GM19035 (cell line): ENCODE data around the gene NOTCH4.
"Not testable (repeated sequence)": the region's sequence is repeated elsewhere in the genome, so short reads cannot be mapped to it uniquely, and the experiment has no call there.

ENCODE experiments used
- ATAC-seq: cut with Tn5 transposase; IDR thresholded peaks from one replicate; pipeline ENCODE4 v1.9.1; 2021; ENCODE audit not compliant: unreplicated experiment

The NOTCH4 gene

DNA sequence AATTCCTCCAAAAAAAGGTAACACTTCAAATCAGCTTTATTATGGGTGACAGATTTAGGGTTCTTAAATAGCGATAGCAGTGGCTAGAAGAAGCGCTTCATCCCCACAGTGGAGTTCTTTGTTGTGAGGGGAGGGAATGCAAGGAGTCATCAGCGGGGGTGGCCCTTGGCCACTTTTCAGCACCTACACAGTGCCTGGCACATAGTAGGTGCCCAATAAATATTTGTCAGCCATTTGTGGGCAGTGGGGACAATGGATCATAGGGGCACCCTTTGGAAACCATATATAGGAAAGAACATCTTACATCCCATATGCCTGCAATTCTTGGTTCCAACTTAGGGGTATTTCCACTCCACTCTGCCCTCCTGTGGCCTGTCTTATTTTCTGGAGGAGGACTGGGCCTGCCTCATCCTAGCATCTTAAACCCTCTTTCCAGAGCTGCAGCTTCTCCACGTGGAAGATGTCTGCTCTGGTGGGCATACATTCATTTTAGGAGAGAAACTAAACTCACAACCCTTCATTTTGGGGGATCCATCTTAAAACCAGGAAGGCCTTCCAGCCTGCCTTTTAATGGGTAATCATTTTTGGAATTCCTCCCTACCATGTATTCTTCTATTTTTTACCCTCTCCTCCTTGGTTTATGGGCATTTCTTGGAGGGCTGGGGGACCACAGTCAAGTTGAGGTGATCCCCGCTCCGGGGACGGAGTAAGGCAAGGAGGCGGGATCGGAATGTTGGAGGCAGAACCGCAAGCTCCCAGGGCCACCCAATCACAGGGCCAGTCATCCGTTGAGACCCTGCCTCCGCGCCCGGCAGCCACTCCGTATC, 28.8 kb downstream of the NOTCH4 start:
- ATAC-seq: no peak

- ATAC-seq: no peak
Observed at GRCh38 chr6:32194388-32194787, 29.5 kb downstream of the NOTCH4 start.

GRCh38 chr6:32193096-32193495, 30.8 kb downstream of the NOTCH4 start:
- not testable (repeated sequence) for ATAC-seq

DNA sequence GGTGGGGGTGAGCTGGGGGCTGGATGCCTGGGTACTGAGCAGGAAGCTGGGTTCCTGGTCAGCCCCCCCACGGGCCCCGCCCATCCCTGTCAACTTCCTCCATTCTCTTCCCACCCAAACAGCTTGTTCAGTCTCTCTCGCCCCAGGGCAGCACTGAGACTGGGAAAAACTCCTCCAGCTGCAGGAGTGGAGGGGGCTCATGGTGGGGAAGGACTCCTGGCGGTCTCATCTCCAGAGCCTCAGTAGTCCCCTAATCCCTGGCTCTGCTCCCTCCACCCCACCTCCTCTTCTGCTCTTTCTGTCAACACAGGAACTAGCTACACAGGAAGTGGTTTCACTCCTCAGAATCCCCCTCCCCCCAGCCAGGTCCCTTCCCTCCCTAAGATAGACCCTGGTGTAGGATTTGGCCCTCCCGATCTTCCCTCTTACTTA, 31.2 kb downstream of the NOTCH4 start, which contains the start of gene GPSM3:
GPSM3 (minus strand) TSS at position 36 of the 432 bp plus-strand sequence. CDS start 130 bp downstream, outside the sequence.
- no peak for ATAC-seq

DNA sequence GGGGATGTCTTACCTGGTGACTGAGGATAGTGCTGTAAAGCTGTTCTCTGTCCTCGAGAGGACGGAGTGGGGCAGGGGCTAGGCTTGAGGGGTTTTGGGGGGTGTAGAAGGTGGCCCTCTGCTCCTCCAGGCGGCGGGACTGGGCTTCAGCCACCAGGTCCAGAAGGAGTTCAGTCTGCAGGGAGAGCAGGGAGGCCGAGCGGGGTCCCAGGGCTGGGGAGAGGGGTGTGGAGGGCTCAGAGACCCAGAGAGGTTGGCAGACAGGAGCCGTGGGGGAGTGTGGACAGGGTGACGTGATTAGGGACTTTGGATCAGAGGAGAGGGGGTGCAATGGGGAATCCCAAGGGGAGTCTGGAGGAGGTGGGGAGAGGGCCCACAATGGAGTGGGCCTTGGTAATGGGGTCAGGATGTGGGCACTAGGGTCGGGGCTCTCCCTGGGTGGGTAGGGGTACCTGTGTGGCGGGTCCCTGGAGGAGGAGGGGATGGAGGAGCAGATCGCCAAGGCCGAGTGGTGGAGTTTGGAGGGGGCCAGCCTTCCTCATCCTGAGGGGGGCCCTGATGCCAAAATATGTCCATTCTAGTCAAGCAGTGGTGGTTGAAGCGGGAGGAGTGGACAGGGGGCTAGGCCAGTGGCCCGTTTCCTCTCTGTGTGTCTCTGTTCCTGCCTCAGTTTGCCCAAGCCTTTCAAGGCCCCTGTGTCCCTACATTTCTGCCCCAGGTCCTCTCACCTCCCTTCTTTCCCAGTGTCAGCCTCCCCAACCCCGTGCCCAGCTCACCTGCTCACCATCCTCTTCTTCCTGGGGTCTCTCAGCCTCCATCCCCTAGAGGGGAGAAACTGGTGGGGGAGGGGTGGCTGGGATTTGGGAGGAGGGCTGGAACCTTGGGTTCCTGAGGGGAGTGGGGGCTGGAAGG, 31.9 kb downstream of the NOTCH4 start:
- ATAC-seq: no peak

DNA sequence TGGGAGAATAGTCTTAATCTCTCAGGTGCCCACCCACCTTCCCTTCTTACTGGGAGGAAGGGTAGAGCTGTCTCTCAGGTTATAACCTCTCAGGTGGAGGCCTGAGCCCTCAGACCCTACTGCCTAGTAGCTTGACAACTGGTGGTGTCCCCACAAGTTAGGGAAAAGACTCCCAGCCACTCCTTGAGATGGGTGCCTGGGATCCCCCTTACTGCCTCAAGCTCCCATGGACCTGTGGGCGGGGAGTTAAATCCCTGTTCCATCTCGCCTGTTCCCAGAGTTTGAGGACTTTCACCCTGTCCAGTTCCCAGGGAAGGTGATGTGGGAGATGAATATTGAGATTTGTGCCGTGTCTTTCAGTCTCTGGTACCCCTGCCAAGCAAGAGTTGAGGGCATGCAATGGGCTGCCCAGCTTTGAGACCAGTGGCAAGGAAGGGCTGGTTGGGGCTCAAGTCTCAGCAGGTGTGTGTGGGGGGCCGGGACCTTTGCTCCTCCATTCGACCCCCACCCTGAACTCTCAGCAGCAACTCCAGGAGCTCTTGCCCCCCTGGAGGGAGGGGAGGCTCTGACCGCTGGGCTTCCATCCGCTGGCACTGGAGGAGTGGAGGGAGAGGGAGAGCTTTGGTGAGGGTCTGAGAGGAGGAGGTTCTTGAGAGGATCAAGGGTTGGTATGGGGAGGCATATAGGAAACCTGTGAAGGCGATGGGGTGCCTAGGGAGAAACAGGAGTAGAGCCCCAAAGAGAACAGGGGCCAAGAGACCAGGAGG, 32.8 kb downstream of the NOTCH4 start:
- ATAC-seq: no peak

DNA sequence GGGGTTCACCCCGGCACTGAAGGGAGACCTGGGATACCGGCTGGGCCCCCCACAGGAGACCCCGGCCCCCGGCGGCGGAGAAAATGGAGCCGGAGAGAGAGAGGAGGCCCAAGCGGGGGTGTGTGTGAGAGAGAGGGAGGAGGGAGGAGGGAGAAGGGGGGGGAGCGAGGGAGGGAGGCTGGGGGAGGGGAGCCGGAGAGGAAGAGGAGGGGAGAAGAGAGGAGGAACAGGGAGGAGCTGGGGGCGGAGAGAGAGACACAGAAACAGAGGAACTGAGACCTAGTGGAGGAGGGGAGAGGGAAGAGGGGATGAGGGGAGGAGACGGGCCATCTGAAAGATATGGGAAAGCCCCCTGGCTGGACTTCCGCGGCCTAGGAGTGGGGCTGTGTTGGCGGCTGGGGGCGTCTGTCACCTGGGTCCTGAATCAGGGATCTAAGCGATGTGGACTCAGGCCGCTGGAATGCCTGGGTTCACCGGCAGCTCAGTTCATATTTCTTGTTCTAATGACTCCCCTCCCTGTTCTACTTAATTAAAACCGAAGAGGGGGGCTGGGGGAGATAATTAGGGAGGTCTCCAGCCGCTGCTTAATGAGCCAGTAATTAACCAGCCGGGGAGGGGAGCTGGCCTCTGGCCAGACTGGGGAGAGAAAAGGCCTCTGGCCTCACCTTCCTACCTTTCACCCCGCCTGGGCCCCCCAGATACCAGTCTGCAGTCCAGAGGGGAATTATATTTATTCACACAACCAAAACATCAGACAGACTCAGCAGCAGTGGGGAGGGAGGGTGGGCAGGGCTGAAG, 33.6 kb downstream of the NOTCH4 start, which contains the start of gene PBX2:
PBX2 (minus strand) TSS at position 149 of the 798 bp plus-strand sequence. CDS start 287 bp downstream, outside the sequence.
- peak; percentile 59 for ATAC-seq

DNA sequence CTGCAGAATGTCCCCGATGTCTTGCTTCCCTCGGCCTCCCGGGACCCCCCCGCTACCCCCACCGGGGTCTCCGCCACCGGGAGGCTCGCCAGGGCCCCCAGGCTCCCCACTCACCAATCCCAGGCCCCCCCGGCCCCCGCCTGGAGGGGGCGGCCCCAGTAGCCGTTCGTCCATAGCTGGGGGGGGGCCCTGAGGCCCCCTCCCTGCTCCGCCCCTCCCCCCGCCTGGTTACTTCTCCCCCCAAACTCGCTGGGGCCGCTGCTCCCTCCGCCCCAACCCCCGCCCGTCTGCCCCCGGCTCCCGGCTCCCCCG, 34.2 kb downstream of the NOTCH4 start:
- ATAC-seq: no peak

DNA sequence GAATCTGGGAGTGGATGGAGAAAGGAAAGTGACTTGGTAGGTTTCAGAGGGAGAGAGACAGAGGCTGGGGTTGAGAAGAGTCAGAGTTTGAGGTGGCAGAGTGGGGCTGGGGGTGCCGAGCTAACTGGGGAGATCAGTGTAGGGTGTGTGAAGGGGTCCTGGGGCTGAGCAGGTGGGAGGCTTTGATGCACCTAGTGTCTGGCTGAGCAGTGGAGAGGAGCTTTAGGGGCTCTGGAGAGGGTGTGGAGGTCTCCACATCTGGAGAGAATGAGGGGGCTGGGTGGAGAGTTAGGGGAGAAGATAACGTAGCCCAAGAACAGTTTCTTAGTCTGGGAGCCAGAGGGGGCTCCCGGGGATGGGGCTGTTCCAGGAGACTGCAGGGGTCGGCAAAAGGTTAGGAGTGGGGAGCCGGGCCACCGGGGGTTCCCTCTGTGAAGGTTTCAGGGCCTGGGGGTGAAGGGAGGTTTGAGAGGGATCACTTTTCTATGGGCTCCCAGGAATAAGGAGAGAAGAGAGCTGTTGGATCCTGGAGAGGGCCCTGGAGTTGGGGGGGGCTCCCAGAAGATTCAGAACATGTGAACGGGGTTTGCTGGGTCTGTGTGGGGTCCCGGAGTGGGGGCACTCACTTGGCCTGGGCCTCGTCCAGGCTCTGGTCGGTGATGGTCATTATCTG, 34.7 kb downstream of the NOTCH4 start:
- ATAC-seq: no peak

DNA sequence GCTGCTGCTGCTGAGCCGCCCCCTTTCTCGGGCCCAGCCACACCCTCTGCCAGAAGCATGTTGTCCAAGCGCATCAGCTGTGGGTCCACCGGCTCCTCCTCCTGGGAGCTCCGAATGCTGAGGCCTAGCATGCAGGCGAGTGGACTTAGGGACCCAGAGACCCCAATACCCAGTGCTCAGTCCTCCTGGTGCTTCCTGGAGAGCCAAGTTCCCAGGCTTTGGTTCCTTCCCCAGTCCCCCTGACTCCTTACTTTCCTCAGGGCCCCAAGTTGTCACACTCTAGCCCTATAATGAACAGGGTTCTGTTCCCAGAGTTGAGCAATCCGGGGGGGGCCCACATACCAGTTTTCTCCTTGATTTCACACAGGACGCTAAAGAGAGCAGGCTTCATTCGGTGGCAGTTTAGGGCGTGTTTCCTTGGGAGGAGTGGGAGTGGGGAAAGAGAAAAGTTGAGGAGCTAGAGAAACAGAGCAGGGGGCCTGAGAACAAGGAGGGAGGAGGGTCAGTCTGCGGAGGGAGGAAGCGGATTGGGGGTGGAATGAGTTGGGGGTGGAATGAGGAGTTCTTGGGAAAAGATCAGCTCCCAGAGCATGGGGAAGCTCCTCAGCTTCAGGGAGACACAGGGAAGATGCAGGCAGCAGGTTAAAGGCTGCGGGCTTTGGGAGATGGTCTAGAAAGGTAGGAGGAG, 35.3 kb downstream of the NOTCH4 start:
- no peak for ATAC-seq

GRCh38 chr6:32187725-32188380, 36.0 kb downstream of the NOTCH4 start:
- ATAC-seq: not testable (repeated sequence)

- ATAC-seq: no peak
Observed at GRCh38 chr6:32187009-32187709, 36.7 kb downstream of the NOTCH4 start.

- not testable (repeated sequence) for ATAC-seq
Observed at GRCh38 chr6:32186151-32186840, 37.6 kb downstream of the NOTCH4 start.

- not testable (repeated sequence) for ATAC-seq
Observed at GRCh38 chr6:32185681-32186131, 38.2 kb downstream of the NOTCH4 start.

DNA sequence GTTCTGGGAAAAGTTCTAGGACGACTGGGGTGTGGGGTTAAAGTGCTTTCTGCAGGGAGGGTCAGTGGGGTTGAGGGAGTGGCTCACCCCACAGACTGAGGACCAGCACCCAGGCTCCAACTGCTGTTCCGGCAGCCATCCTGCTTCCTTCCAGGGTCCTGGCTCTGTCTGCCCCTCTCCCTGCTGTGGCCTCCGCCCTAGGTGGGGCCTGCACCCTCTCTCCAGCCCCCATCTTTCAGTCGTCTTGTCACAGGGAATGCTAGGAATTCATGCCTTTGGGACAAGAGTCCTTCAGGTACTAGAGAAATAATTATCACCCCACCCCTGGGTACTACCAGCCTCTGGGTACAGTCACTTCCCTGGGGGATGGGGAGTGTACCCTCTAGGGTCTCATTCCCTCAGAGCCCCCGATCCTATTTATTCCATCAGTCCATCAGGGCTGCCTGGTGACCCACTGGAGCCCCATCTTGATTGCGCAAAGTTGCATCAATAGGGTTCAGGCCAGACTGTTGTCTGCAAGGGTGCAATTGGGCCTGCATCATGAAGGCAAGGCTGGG, 39.7 kb downstream of the NOTCH4 start, which contains the start of gene AGER:
AGER (minus strand) TSS at position 170 of the 557 bp plus-strand sequence; CDS start at position 139, 31 bp downstream.
- no peak for ATAC-seq

DNA sequence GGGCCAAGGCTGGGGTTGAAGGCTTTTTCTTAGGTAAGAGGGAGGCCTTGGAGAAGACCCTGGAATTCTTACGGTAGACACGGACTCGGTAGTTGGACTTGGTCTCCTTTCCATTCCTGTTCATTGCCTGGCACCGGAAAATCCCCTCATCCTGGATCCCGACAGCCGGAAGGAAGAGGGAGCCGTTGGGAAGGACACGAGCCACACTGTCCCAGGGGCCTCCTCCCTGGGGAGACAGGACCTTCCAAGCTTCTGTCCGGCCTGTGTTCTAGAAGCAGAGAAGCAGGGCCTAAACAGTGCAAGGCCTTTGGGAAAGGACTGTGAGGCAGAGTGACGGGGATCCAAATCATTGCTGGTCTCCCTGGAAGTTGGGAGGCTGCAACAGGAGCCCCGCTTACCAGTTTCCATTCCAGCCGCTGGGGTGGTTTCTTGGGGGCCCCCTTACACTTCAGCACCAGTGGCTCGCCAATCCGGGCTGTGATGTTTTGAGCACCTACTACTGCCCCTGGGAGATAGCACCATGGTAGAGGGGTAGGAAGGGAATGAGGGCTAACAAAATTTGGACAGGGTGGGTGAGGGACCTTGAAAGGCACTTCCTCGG, 40.3 kb downstream of the NOTCH4 start:
- ATAC-seq: no peak
